ENCODE results near the gene IL6.

DNA sequence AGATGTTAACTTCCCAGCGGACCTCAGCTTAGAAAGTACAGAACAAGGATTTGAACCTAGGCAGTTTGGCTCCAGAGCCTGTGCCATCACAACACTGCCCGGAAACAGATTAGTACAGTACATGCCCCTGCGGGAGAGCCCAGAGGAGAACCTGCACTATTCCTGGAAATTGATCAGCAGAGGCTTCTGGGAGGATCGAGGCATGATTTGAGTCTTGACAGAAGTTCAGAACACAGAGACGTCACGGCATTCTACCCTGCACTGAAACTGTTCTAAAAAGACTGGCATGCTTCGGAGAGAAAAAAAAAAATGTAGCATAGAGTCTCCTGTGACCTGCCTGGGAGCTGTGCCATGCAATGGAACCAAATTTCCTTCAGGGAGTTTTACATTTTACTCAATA lies 9.2 kb upstream of the IL6 start:
- TF ChIP-seq, protein P1, sequence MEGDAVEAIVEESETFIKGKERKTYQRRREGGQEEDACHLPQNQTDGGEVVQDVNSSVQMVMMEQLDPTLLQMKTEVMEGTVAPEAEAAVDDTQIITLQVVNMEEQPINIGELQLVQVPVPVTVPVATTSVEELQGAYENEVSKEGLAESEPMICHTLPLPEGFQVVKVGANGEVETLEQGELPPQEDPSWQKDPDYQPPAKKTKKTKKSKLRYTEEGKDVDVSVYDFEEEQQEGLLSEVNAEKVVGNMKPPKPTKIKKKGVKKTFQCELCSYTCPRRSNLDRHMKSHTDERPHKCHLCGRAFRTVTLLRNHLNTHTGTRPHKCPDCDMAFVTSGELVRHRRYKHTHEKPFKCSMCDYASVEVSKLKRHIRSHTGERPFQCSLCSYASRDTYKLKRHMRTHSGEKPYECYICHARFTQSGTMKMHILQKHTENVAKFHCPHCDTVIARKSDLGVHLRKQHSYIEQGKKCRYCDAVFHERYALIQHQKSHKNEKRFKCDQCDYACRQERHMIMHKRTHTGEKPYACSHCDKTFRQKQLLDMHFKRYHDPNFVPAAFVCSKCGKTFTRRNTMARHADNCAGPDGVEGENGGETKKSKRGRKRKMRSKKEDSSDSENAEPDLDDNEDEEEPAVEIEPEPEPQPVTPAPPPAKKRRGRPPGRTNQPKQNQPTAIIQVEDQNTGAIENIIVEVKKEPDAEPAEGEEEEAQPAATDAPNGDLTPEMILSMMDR (IDR thresholded peaks at IDR 0.05), result no peak
- no peak for TF ChIP-seq RAD21 (IDR thresholded peaks at IDR 0.05; ENCODE audit: low read length)
- no peak for TF ChIP-seq GABPA (IDR thresholded peaks at IDR 0.05; ENCODE audit: low read depth)
- no peak for TF ChIP-seq TAF1 (IDR thresholded peaks at IDR 0.05; ENCODE audit: borderline replicate concordance, low read depth, low read length)
- TF ChIP-seq ELF1 (IDR thresholded peaks at IDR 0.05), result no peak
- no peak for TF ChIP-seq RCOR1 (IDR thresholded peaks at IDR 0.05; ENCODE audit: low read length)
- TF ChIP-seq POLR2AphosphoS5 (IDR thresholded peaks at IDR 0.05; ENCODE audit: low read depth, low read length), result no peak
- no peak for TF ChIP-seq EZH2phosphoT487 (IDR thresholded peaks at IDR 0.05; ENCODE audit: borderline replicate concordance, low read depth)
- no peak for TF ChIP-seq MEF2A (IDR thresholded peaks at IDR 0.05; ENCODE audit: borderline replicate concordance, low read depth)
- no peak for TF ChIP-seq CHD2 (IDR thresholded peaks at IDR 0.05; ENCODE audit: low read length, partially characterized antibody)
- no peak for TF ChIP-seq FOXJ3 (CRISPR knock-in tag; IDR thresholded peaks at IDR 0.05)
- TF ChIP-seq RFX5 (IDR thresholded peaks at IDR 0.05; ENCODE audit: low read length), result no peak
- TF ChIP-seq, protein P2, sequence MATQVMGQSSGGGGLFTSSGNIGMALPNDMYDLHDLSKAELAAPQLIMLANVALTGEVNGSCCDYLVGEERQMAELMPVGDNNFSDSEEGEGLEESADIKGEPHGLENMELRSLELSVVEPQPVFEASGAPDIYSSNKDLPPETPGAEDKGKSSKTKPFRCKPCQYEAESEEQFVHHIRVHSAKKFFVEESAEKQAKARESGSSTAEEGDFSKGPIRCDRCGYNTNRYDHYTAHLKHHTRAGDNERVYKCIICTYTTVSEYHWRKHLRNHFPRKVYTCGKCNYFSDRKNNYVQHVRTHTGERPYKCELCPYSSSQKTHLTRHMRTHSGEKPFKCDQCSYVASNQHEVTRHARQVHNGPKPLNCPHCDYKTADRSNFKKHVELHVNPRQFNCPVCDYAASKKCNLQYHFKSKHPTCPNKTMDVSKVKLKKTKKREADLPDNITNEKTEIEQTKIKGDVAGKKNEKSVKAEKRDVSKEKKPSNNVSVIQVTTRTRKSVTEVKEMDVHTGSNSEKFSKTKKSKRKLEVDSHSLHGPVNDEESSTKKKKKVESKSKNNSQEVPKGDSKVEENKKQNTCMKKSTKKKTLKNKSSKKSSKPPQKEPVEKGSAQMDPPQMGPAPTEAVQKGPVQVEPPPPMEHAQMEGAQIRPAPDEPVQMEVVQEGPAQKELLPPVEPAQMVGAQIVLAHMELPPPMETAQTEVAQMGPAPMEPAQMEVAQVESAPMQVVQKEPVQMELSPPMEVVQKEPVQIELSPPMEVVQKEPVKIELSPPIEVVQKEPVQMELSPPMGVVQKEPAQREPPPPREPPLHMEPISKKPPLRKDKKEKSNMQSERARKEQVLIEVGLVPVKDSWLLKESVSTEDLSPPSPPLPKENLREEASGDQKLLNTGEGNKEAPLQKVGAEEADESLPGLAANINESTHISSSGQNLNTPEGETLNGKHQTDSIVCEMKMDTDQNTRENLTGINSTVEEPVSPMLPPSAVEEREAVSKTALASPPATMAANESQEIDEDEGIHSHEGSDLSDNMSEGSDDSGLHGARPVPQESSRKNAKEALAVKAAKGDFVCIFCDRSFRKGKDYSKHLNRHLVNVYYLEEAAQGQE (IDR thresholded peaks at IDR 0.05; ENCODE audit: low read depth, low read length), result no peak

All from SK-N-SH (cell line).